HEK293 (cell line): ENCODE measurements around the gene MMP28.

Experiments used
- KLF16 ChIP-seq: fragments of 450-650 bp; formaldehyde crosslinking; IDR thresholded peaks from 2 replicates; pipeline ENCODE4 v1.5.1; 2017; ENCODE audit warnings: missing biosample characterization, missing genetic modification characterization
- KLF7 ChIP-seq: fragments of 450-650 bp; formaldehyde crosslinking; IDR thresholded peaks from 2 replicates; pipeline ENCODE4 v1.5.1; 2016; ENCODE audit warnings: missing biosample characterization, missing genetic modification characterization, borderline replicate concordance
- PBX3 ChIP-seq: sonication (generic); formaldehyde crosslinking; IDR thresholded peaks from 2 replicates; pipeline ENCODE4 v1.8.1; 2022; ENCODE audit warnings: mild to moderate bottlenecking, moderate library complexity, missing genetic modification reagents
- RBAK ChIP-seq: fragments of 450-650 bp; formaldehyde crosslinking; IDR thresholded peaks from 2 replicates; pipeline ENCODE4 v1.5.1; 2016; ENCODE audit warnings: missing biosample characterization, missing genetic modification characterization
- SCRT1 ChIP-seq: fragments of 450-650 bp; formaldehyde crosslinking; IDR thresholded peaks from 2 replicates; pipeline ENCODE4 v1.5.1; 2016; ENCODE audit warnings: missing biosample characterization, missing genetic modification characterization, borderline replicate concordance
- TCF7L2 ChIP-seq: IDR thresholded peaks from 2 replicates; pipeline ENCODE4 v1.6.1; 2011; ENCODE audit warnings: low read depth, mild to moderate bottlenecking, inconsistent platforms, low read length, moderate library complexity, borderline replicate concordance
- ZBTB21 ChIP-seq: fragments of 450-650 bp; formaldehyde crosslinking; IDR thresholded peaks from 2 replicates; pipeline ENCODE4 v1.5.1; 2017; ENCODE audit warnings: missing biosample characterization, missing genetic modification characterization
- ZBTB26 ChIP-seq: fragments of 450-650 bp; formaldehyde crosslinking; optimal IDR thresholded peaks from 2 replicates; pipeline ENCODE3; 2016; ENCODE audit warnings: missing biosample characterization, mild to moderate bottlenecking, missing genetic modification characterization
- ZBTB48 ChIP-seq: fragments of 450-650 bp; formaldehyde crosslinking; IDR thresholded peaks from 2 replicates; pipeline ENCODE4 v1.5.1; 2016; ENCODE audit warnings: missing biosample characterization, missing genetic modification characterization
- ZBTB6 ChIP-seq: fragments of 450-650 bp; formaldehyde crosslinking; IDR thresholded peaks from 2 replicates; pipeline ENCODE4 v1.5.1; 2017; ENCODE audit warnings: missing biosample characterization, missing genetic modification characterization
- ZFP37 ChIP-seq: fragments of 450-650 bp; formaldehyde crosslinking; IDR thresholded peaks from 2 replicates; pipeline ENCODE4 v1.5.1; 2016; ENCODE audit warnings: missing biosample characterization, missing genetic modification characterization
- ZNF18 ChIP-seq: fragments of 450-650 bp; formaldehyde crosslinking; IDR thresholded peaks from 2 replicates; pipeline ENCODE4 v1.5.1; 2016; ENCODE audit warnings: missing biosample characterization, missing genetic modification characterization
- ZNF214 ChIP-seq: fragments of 450-650 bp; formaldehyde crosslinking; IDR thresholded peaks from 2 replicates; pipeline ENCODE4 v1.5.1; 2017; ENCODE audit warnings: missing biosample characterization, mild to moderate bottlenecking, missing genetic modification characterization, borderline replicate concordance
- ZNF335 ChIP-seq: fragments of 450-650 bp; formaldehyde crosslinking; conservative IDR thresholded peaks from 2 replicates; pipeline ENCODE4 v1.5.1; 2016; ENCODE audit warnings: missing biosample characterization, missing genetic modification characterization
- ZNF394 ChIP-seq: fragments of 450-650 bp; formaldehyde crosslinking; IDR thresholded peaks from 2 replicates; pipeline ENCODE4 v1.5.1; 2016; ENCODE audit warnings: missing biosample characterization, missing genetic modification characterization, mild to moderate bottlenecking, moderate library complexity, borderline replicate concordance
- ZNF544 ChIP-seq: fragments of 450-650 bp; formaldehyde crosslinking; IDR thresholded peaks from 2 replicates; pipeline ENCODE4 v1.5.0; 2017; ENCODE audit warnings: missing biosample characterization, missing genetic modification characterization
- ZNF596 ChIP-seq: fragments of 450-650 bp; IDR thresholded peaks from 2 replicates; pipeline ENCODE4 v1.5.0; 2018; ENCODE audit warnings: missing biosample characterization, mild to moderate bottlenecking, missing genetic modification characterization, moderate library complexity
- ZNF660 ChIP-seq: fragments of 450-650 bp; IDR thresholded peaks from 2 replicates; pipeline ENCODE4 v1.5.1; 2018; ENCODE audit warnings: missing biosample characterization, mild to moderate bottlenecking, missing genetic modification characterization
- ZSCAN4 ChIP-seq: fragments of 450-650 bp; formaldehyde crosslinking; IDR thresholded peaks from 2 replicates; pipeline ENCODE4 v1.5.1; 2017; ENCODE audit warnings: missing biosample characterization, missing genetic modification characterization
- ZSCAN5A ChIP-seq: fragments of 450-650 bp; formaldehyde crosslinking; IDR thresholded peaks from 2 replicates; pipeline ENCODE4 v1.5.1; 2016; ENCODE audit warnings: missing biosample characterization, missing genetic modification characterization
- TF ChIP-seq, protein P1 (sequence below): fragments of 450-650 bp; formaldehyde crosslinking; IDR thresholded peaks from 2 replicates; pipeline ENCODE4 v1.5.1; 2017; ENCODE audit warnings: missing biosample characterization, missing genetic modification characterization
- TF ChIP-seq, protein P2 (sequence below): fragments of 450-650 bp; formaldehyde crosslinking; IDR thresholded peaks from 2 replicates; pipeline ENCODE4 v1.5.1; 2016; ENCODE audit warnings: missing biosample characterization, missing genetic modification characterization
- TF ChIP-seq, protein P3 (sequence below): fragments of 450-650 bp; formaldehyde crosslinking; IDR thresholded peaks from 2 replicates; pipeline ENCODE4 v1.5.1; 2016; ENCODE audit warnings: missing biosample characterization, missing genetic modification characterization

Gene MMP28

GRCh38 chr17:35764123-35764991, 31.1 kb downstream of the MMP28 start (continued):
- peak; percentile 41; the same call in 1 of the 2 replicates for TF ChIP-seq PBX3
- peak; percentile 67 for TF ChIP-seq ZBTB6
- TF ChIP-seq ZSCAN5A (tag by site-specific recombination) = 0 out of 2 replicates have a peak, but pooled peaks have one; percentile 41
- TF ChIP-seq RBAK (tag by site-specific recombination) = 0 out of 2 replicates have a peak, but pooled peaks have one; percentile 8
- TF ChIP-seq ZNF660 = peak; percentile 92
- TF ChIP-seq ZBTB21 (tag by site-specific recombination) = 0 out of 2 replicates have a peak, but pooled peaks have one; percentile 27
- TF ChIP-seq KLF16 = peak; percentile 67
- peak; percentile 97 for TF ChIP-seq ZBTB26
- no peak for TF ChIP-seq ZNF18 (tag by site-specific recombination)
- peak; percentile 88; the same call in 1 of the 2 replicates for TF ChIP-seq ZNF394 (tag by site-specific recombination)
- no peak for TF ChIP-seq KLF7 (tag by site-specific recombination)
- no peak for TF ChIP-seq TCF7L2
- TF ChIP-seq ZNF596 (tag by site-specific recombination) = no peak
- no peak for TF ChIP-seq ZNF214 (tag by site-specific recombination)
- peak; percentile 89 for TF ChIP-seq ZNF335 (tag by site-specific recombination)
- TF ChIP-seq ZSCAN4 (tag by site-specific recombination) = no peak
- TF ChIP-seq, protein P1, sequence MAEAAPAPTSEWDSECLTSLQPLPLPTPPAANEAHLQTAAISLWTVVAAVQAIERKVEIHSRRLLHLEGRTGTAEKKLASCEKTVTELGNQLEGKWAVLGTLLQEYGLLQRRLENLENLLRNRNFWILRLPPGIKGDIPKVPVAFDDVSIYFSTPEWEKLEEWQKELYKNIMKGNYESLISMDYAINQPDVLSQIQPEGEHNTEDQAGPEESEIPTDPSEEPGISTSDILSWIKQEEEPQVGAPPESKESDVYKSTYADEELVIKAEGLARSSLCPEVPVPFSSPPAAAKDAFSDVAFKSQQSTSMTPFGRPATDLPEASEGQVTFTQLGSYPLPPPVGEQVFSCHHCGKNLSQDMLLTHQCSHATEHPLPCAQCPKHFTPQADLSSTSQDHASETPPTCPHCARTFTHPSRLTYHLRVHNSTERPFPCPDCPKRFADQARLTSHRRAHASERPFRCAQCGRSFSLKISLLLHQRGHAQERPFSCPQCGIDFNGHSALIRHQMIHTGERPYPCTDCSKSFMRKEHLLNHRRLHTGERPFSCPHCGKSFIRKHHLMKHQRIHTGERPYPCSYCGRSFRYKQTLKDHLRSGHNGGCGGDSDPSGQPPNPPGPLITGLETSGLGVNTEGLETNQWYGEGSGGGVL (tag by site-specific recombination) = peak; percentile 85
- TF ChIP-seq, protein P2, sequence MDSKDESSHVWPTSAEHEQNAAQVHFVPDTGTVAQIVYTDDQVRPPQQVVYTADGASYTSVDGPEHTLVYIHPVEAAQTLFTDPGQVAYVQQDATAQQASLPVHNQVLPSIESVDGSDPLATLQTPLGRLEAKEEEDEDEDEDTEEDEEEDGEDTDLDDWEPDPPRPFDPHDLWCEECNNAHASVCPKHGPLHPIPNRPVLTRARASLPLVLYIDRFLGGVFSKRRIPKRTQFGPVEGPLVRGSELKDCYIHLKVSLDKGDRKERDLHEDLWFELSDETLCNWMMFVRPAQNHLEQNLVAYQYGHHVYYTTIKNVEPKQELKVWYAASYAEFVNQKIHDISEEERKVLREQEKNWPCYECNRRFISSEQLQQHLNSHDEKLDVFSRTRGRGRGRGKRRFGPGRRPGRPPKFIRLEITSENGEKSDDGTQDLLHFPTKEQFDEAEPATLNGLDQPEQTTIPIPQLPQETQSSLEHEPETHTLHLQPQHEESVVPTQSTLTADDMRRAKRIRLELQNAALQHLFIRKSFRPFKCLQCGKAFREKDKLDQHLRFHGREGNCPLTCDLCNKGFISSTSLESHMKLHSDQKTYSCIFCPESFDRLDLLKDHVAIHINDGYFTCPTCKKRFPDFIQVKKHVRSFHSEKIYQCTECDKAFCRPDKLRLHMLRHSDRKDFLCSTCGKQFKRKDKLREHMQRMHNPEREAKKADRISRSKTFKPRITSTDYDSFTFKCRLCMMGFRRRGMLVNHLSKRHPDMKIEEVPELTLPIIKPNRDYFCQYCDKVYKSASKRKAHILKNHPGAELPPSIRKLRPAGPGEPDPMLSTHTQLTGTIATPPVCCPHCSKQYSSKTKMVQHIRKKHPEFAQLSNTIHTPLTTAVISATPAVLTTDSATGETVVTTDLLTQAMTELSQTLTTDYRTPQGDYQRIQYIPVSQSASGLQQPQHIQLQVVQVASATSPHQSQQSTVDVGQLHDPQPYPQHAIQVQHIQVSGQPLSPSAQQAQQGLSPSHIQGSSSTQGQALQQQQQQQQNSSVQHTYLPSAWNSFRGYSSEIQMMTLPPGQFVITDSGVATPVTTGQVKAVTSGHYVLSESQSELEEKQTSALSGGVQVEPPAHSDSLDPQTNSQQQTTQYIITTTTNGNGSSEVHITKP = peak; percentile 68
- 0 out of 2 replicates have a peak, but pooled peaks have one; percentile 58 for TF ChIP-seq ZFP37 (tag by site-specific recombination)
- peak; percentile 99 for TF ChIP-seq ZBTB48 (tag by site-specific recombination)
- TF ChIP-seq, protein P3, sequence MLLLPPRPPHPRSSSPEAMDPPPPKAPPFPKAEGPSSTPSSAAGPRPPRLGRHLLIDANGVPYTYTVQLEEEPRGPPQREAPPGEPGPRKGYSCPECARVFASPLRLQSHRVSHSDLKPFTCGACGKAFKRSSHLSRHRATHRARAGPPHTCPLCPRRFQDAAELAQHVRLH (tag by site-specific recombination) = peak; percentile 23; the same call in 1 of the 2 replicates
- TF ChIP-seq SCRT1 = peak; percentile 43; the same call in 1 of the 2 replicates
- TF ChIP-seq ZNF544 = no peak
